Stimulated activated CD8-positive, alpha-beta memory T cell treated with anti-CD3 and anti-CD28 coated beads, Interleukin-7, amount 100 ng/mL, for 1 hour (primary cell): ENCODE results near the gene LGALS3.

Experiments used
- DNase-seq, 2 donors: peaks; one replicate each; pipeline ENCODE4 v3.0.0-alpha.2; 2020; ENCODE audit warnings: low read depth in 2 of 2

Gene LGALS3

GRCh38 chr14:55191203-55192053 is 62.4 kb downstream of the LGALS3 start, which contains the start of gene DLGAP5:
Gene DLGAP5, minus strand, starts transcription at chr14:55191585. Its CDS starts 2,406 bp downstream, at chr14:55189179.
- peak; percentile 67 to 69 for DNase-seq

GRCh38 chr14:55192054-55192621 is 63.1 kb downstream of the LGALS3 start:
- no peak for DNase-seq

GRCh38 chr14:55194656-55195355 is 65.8 kb downstream of the LGALS3 start:
- DNase-seq: no peak
